Measurements from ENCODE around the gene FANCD2.
"Not testable (repeated sequence)": the region's sequence is repeated elsewhere in the genome, so short reads cannot be mapped to it uniquely, and the experiment has no call there.

The FANCD2 gene

GRCh38 chr3:10026084-10026890 lies at the start of gene FANCD2:
FANCD2 (plus strand) TSS chr3:10026437; CDS start chr3:10028658, 2,221 bp downstream.
- DNase-seq (ENCODE audit: low spot score): peak; percentile 48

DNA sequence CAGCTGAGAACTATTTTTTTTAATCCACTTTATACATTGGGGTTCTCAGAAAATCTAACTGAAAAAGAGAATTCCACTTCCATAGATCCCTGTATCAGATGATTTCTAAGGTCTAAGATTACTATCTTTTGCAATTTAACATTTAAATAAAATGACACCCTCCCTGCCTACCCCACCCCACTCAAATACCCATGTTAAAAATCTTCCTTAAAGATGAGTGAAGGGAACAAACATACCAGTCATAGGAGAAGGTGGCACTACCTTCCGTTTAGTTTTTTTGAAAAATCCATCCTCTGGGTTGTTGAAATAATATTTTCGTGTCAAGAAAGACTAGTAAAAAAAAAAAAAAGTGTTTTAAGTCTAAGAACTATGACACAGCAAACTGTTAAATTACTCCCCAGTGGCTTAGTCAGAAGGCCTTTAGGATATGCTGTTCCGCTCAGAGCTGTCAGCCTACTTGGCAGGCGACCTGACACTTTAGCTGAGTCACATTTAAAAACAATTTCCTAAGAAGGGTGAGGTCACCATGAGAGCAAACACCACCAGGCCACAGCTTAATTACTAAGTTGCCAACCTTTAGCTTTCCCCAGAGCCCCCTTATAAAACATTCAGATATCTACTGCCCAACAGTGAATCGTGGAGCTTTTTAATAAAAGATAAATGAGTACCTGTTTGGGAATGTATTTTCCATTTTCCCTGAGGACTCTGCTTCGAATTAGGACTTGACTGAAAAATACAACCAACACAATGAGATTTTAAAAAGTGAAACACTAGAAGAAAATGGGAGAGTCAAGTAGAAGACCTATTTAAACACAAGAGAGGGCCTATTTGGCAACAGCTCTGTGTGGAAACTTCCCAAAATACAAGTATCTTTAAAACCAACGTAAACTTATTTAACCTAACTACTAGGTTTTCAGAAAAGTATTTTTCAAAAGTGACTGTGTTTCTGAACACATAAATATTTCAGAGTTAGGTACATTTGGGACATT lies 49.2 kb upstream of the FANCD2 start:
- DNase-seq (ENCODE audit: low spot score): peak; percentile 35

GRCh38 chr3:9978710-9979305 lies 47.4 kb upstream of the FANCD2 start:
- DNase-seq (ENCODE audit: low spot score): no peak

- DNase-seq (ENCODE audit: low spot score): no peak
Measured at GRCh38 chr3:9980251-9980650, 46.0 kb upstream of the FANCD2 start.

DNA sequence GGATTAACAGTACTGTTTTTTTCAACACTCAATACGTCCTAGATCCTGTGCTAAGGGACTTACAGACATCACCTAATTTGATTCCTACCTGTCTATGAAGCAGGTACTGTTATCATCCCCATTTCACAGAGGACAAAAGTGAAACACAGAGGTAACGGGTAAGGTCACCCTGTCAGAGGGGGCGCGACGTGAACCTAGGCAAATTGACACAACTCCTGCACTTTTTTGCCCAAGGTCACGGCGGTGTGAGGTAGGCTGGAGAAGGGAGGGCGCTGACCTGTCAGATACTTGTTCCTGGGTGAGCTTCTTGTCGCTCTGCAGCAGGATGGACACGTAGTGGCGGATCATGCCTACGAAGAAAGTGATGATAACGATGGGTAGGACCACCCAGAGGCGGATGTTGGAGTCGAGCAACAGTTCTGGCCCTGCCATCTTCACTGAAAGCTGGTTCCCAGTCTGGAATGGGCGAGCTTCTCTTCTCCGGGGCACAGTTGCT lies 40.0 kb upstream of the FANCD2 start:
- DNase-seq (ENCODE audit: low spot score): no peak

DNA sequence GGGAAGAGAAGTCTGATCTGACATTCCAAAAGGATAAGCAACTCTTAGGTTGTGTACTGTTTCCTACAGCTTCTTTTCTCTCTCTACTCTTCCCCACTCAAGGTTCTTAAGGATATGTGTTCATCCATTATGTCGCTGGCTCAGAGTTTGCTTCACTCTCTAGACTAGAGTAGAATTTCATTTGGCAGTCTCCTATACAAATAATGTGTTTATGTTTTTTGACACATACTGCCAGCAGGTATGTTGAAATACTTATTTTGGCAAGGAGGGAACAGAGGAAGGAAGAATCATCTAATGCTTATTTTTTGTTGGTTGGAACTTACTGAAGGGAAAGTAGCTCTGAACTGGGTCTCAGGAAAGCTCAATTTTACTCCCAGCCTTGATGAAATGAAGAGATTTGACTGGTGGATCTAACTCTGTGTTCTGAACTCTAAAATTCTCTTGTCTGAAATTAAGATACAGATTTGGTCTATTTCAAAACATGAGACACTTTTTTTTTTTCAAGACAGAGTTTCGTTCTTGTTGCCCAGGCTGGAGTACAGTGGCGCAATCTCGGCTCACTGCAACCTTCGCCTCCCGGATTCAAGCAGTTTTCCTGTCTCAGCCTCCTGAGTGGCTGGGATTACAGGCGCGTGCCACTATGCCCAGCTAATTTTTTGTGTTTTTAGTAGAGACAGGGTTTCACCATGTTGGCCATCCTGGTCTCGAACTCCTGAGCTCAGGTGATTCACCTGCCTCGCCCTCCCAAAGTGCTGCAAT lies 32.0 kb upstream of the FANCD2 start:
- DNase-seq (ENCODE audit: low spot score): no peak

GRCh38 chr3:10000686-10001085 lies 25.6 kb upstream of the FANCD2 start:
- no peak for DNase-seq (ENCODE audit: low spot score)

- DNase-seq (ENCODE audit: low spot score): no peak
Measured at GRCh38 chr3:10002951-10003350, 23.3 kb upstream of the FANCD2 start.

GRCh38 chr3:10004506-10004905 lies 21.7 kb upstream of the FANCD2 start:
- no peak for DNase-seq (ENCODE audit: low spot score)

- DNase-seq (ENCODE audit: low spot score): no peak
Measured at GRCh38 chr3:10004960-10005564, 21.2 kb upstream of the FANCD2 start.

DNA sequence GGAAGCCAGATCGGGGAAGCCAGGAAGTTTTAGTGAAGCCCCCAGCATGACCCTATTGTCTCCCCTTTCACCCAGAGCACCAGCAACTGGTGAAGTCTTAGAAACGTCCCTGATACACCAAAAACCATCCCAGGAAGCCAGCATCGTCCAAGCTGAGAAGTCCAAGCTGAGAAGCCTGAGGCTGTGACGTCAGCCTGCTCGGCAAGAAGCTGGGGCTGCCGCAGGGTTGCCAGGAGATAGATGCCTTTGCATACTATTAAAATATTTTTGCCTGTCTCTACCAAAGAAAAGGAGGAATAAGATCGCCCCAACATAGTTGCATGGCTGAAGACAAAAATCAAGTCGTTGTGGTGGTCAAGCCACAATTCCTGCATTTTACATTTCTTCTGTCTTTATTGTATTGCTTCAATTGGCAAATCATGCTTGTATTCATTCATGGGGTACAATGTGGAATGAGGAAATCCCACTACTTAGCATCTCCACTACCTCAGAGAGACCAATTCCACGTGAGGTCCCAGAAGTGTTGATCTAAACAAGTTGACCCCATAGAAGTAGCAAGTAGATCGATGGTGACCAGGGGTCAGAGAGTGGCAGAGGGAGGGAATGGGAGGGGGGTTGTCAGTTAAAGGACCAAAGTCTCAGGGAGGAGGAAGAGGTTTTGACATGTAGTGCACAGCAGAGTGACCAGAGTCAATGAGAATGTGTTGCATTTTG lies 20.0 kb upstream of the FANCD2 start:
- DNase-seq (ENCODE audit: low spot score): no peak

- no peak for DNase-seq (ENCODE audit: low spot score)
Measured at GRCh38 chr3:10006762-10007090, 19.5 kb upstream of the FANCD2 start.

DNA sequence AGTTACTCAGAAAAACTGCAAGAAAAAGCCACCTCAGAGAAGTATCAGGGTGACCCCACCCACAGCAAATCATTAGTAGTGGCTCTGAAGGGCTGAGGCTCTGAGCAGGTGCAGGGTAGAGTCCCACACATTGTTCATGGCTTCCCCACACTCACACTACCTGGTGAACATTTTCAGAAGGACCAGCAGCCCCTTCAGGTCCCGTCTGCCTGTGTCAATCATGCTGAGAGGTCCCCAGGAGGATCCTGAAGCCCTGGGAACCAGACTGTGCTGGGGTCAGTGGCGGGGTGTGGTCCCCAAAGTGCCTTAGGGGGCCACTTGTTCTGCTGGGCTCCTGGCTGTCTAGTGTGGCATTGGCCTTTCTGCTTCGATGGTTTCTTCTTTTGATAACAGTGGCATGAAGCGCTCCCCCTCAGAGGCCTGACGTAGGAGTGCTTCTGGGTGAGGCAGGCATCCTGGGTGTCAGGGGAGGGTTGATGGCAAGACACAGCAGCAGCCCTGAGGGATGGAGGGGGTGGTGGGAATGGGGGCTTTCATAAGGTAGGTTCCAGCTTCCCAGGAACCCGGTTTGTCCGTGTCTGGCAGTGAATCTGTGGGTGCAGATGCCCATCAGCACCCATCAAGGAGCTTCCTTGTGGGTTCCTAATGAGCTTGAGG lies 19.0 kb upstream of the FANCD2 start:
- no peak for DNase-seq (ENCODE audit: low spot score)

DNA sequence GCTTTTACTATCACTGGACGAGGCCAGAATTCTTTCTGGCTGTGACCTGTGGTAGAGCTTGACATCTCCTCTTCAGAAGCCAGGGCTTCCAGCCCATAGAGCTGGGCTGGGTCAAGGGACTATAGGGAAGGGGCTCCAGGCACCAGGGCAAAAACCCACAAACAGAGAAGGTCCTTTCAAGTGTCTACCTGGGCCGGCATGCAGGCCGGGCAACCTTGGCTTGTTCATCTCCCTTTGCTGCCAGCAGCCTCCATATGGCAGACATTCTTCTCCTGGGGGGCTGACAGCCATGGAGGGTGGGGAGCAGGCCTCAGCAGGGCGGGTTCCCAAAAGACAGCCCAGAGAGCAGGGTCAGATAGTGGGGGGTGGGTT lies 18.0 kb upstream of the FANCD2 start:
- DNase-seq (ENCODE audit: low spot score): not testable (repeated sequence)

GRCh38 chr3:10008588-10009344 lies 17.5 kb upstream of the FANCD2 start:
- DNase-seq (ENCODE audit: low spot score): no peak

- DNase-seq (ENCODE audit: low spot score): no peak
Measured at GRCh38 chr3:10010421-10010877, 15.8 kb upstream of the FANCD2 start.

DNA sequence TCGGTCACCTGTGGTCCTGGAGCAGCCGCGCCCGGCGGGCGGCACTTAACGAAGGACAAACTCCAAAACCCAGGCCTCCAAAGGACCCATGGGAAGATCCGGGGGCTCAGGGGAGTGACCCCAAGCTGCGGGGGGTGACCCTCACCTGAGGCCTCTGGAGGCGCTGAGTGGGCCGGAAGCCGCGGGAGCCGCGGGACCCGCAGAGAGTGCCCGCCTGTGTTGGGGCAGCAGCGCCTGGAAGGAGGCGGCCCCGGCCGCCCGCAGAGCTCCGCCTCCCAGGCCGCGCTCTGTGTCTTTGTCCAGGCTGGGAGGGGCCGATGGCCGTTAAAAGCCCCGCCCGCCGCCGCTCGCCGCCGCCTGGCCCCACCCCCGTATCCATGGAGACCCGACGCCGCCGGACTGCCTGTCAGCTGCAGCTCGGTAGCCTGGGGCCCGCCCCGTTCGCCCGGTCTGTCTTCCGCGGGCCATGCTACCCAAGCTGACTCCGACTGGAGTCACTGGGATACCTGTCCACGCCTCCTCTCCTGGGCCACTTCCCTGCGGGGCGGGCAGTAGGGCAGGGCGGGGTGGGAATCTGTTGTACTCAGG lies 15.3 kb upstream of the FANCD2 start:
- DNase-seq (ENCODE audit: low spot score): peak; percentile 70

DNA sequence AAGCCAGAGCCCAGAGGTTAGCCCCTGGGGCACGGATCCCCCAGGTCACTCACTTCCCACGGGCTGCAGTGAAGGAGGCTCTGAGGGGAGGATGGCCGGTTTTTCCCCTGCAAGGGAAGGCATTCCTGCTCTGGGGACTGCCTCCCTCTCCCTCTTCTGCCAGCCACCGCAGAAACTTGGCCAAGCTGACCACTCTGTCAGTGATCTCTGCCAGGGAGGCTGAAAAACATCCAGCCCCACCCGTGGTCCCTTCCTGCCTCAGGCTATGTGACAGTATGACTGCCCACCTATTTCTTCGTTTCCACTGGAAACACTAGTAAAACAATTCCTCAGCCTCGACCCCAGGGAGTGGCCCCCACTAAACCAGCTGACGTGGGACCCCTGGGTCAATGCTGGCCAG lies 14.6 kb upstream of the FANCD2 start:
- no peak for DNase-seq (ENCODE audit: low spot score)

DNA sequence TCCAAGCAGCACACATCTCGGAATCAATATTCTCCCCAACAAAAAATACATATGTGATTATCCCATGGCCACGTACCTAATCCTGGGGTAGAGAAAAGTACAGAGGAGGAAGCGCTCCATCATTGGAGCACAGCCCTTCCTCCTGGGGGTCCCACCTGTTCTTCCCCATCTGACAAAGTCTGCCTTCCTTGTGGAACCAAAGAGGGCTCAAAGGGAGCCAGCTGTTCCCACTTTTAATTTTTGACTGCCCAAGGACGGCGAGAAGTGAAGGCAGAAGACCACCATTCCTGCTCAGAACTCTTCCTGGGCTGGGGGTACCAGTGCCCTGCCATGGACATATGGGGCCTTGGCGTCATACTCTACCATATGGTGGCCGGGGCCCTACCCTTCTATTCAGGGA lies 14.1 kb upstream of the FANCD2 start:
- DNase-seq (ENCODE audit: low spot score): no peak

Measured in COLO829 (cell line).